ENCODE measurements around the gene FYN.
"Not testable (repeated sequence)": the region's sequence is repeated elsewhere in the genome, so short reads cannot be mapped to it uniquely, and the experiment has no call there.

FYN gene

DNA sequence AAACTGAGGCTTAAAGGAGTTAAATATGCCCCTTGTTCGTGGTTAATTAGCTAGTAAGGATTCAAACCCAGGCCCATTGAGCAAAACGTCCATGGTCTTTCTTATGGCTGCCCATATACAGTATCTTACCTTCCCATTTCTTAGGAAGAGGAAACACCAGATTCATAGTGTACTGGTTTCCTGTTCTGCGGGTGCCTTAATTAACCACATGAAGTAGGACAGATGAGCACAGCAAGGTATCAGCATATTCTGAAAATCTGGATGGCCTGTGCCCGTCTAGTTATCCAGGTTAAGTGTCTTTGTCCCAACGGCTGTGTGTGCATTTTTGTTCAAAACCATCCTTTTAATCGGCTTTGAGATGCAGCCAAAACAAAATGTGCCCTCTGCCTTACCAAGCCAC lies 174.1 kb downstream of the FYN start:
- no peak for DNase-seq (ENCODE audit: extremely low spot score, insufficient read length, low read depth)
- no peak for FAIRE-seq

GRCh38 chr6:111696814-111697213 lies 176.4 kb downstream of the FYN start:
- DNase-seq (ENCODE audit: extremely low spot score, insufficient read length, low read depth) (no peak), FAIRE-seq (no peak)

DNA sequence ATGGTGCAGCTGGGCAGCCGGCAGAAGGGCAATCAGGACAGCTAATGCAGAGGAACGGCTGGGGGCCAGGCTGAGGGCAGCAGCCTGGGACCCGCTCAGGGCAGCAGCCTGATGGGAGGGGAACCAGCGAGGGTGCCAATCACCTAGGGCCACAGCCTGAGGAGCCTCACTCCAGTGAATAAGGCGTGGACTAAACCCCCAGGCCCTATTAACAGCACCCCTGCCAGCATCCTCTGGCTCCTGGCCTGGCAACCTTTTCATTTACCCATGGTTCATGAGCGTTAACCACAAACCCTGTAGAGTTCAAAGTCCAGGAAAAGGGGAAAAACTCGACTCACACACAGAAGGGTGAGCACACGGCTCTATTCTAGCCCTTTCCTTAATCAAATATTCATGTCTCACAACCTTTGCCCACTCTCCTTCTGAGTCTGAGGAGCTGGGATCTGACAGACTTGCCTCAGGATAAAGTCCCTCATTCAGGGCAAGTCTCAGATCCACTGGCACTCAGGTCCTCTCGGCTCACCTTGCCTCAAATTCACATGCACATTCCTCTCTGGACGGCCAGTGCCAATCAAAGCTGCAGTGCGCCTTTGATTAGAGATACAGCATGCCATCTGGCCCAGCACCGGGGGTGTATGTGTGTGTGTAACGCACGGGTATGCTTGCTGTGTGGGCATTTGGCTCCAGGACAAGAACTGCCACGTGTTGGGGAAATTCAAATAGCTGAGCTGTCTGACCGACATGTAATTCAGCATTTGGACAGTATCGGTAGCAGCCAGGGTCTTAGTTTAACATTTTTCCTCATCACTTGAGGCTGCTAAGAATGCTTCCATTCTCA lies 180.7 kb downstream of the FYN start:
- FAIRE-seq = no peak
- no peak for DNase-seq (ENCODE audit: extremely low spot score, insufficient read length, low read depth)

GRCh38 chr6:111691345-111692225 lies 181.7 kb downstream of the FYN start:
- DNase-seq (ENCODE audit: extremely low spot score, insufficient read length, low read depth) (no peak), FAIRE-seq (no peak)

- FAIRE-seq (no peak), DNase-seq (ENCODE audit: extremely low spot score, insufficient read length, low read depth) (no peak)
Measured at GRCh38 chr6:111689946-111690345, 183.3 kb downstream of the FYN start.

GRCh38 chr6:111689419-111689818 lies 183.8 kb downstream of the FYN start:
- DNase-seq (ENCODE audit: extremely low spot score, insufficient read length, low read depth) (no peak), FAIRE-seq (no peak)

DNA sequence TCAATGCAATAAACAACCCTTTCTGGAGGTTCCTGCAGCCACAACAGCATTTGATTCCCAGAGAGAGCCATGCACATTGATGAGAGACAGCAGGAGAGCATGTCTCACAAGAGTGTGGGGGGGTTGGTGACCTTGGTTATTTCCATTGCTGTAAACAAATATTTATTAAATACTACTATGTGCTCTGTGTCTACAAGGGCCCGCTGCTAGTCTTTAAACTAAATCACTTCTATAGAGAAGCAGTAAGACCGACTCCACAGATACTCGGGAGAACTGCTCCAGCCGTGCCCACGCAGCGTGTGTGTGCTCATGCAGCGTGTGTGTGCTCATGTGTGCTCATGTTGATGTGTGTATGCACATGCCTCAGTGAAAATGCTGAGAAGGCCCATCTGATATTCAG lies 184.9 kb downstream of the FYN start:
- DNase-seq (ENCODE audit: extremely low spot score, insufficient read length, low read depth) (no peak), FAIRE-seq (no peak)

DNA sequence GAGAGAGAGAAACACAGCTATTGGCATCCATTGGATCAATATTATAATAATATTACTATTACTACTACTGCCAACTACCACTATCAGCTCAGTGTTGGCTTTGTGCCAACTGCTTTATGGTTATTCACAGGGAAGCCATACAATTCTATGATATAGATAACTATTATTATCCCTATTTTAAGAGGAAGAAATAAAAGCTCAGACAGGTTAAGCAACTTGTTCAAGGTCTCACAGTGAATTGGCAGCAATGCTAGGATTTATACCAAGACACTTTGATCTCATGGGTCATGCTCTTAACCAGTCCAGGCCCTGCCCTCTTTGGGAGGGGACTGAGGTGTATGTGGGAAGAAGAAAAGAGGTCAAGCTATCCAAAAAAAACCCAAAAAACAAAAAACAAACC lies 185.6 kb downstream of the FYN start:
- DNase-seq (ENCODE audit: extremely low spot score, insufficient read length, low read depth) (no peak), FAIRE-seq (no peak)

DNA sequence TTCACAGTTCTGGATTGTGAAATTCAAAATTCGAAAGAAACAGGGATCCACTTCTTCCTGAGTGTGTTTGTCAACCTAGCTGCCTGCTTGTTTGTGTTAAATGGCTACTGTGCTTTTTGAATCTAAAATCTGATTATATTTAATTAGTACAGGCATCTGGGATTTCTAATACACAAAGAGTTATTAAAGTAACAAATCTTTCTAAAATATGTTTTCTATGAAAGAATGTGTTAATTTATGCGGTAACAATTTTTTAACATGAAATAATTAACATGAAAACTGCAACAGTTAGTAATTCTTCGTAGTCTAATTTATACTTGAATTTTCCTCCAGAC lies 186.4 kb downstream of the FYN start:
- FAIRE-seq (no peak), DNase-seq (ENCODE audit: extremely low spot score, insufficient read length, low read depth) (no peak)

DNA sequence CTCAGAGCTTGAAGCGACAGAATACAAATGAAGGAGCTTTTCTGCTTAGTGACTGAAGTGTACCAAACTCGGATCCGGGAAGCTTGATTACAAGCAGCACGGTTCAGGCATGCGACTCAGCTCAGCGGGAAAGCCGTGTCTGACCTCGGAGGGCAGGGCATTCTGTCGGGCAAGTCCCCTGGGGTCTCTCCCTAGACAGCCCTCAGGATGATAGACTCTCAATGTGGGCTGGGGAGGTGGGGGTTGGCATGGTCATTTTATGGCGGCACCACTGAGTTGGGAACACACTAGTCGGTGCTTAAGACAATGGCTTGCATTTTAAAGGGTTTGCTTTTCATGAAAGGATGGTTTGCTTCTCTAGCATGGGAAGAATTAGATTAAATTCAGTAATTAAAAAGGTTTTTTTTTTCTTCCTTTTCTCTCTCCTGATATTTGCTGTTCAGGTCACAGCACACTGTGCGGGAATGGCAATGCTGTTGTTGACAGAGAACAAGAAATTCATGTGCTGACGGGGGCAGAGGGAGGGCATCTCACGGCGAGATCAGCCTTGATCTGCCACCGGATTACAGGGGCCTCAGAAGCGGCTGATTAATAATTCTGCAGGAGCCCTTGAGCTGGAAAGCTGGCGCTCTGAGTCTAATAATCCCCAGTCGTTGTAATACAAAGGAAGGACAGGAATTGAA lies 186.9 kb downstream of the FYN start:
- no peak for FAIRE-seq
- DNase-seq (ENCODE audit: extremely low spot score, insufficient read length, low read depth) = no peak

DNA sequence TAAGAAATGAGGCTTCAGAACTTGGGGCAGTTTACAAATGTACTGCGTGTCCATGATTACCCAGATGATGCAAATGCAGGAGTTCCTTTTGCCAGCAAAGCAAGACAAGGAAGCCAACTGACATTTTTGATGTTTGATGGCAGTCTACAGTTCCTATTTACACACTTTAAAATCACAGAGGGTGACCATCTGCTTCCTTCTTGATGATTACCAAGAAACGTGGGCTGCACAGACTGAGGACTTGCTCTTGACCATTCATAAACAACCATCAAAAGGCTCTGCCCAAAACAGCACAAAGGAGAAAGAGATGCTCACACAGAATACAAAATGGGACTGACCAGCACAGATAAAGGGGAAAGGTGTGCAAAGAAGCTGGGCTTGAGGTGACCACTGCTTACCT lies 187.7 kb downstream of the FYN start:
- FAIRE-seq = no peak
- DNase-seq (ENCODE audit: extremely low spot score, insufficient read length, low read depth) = no peak

- DNase-seq (ENCODE audit: extremely low spot score, insufficient read length, low read depth) = no peak
- no peak for FAIRE-seq
Measured at GRCh38 chr6:111685058-111685457, 188.2 kb downstream of the FYN start.

- DNase-seq (ENCODE audit: extremely low spot score, insufficient read length, low read depth) = no peak
- FAIRE-seq = no peak
Measured at GRCh38 chr6:111683749-111684267, 189.4 kb downstream of the FYN start.

DNA sequence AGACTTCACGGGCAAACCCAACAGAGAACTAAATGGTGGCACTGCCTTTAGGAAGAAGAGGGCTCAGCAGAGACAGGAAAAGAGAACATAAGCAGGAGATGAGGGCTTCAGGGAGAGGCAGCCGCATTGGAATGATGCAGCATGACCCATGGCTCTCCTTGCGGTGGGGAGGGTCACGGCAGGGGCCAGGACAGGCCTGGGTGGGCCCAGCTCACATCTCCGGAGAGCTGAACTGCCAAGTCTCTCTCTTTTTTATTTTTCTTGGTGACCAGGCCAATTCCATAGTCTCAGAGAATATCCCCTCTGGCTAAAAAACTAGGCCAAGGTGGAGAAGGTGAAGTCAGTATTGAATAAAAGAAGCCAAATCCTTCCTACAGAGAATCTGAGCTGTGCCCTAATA lies 190.1 kb downstream of the FYN start:
- no peak for DNase-seq (ENCODE audit: extremely low spot score, insufficient read length, low read depth)
- no peak for FAIRE-seq

DNA sequence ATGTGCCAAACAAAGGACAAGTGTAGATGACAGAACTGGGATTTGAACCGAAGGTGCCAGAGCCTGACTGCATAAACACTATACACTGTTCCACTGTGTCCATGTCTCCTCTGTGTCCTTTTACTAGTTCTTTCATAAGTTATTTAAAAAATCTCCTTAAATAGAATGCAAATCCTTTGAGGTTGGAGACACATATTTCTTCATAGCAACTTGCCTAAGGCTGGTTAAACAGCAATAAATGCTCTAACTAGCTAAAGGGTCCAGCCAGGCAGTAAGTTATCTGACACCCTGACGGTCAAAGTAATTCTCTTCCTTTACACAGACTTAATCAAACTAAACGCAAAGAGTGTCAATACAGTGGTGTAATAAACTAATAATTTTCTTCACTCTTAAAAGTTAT lies 191.4 kb downstream of the FYN start:
- FAIRE-seq (no peak), DNase-seq (ENCODE audit: extremely low spot score, insufficient read length, low read depth) (no peak)

- not testable (repeated sequence) for FAIRE-seq; DNase-seq (ENCODE audit: extremely low spot score, insufficient read length, low read depth)
Measured at GRCh38 chr6:111680811-111681609, 192.2 kb downstream of the FYN start.

- FAIRE-seq = no peak
Measured at GRCh38 chr6:111680015-111680712, 193.1 kb downstream of the FYN start.

DNA sequence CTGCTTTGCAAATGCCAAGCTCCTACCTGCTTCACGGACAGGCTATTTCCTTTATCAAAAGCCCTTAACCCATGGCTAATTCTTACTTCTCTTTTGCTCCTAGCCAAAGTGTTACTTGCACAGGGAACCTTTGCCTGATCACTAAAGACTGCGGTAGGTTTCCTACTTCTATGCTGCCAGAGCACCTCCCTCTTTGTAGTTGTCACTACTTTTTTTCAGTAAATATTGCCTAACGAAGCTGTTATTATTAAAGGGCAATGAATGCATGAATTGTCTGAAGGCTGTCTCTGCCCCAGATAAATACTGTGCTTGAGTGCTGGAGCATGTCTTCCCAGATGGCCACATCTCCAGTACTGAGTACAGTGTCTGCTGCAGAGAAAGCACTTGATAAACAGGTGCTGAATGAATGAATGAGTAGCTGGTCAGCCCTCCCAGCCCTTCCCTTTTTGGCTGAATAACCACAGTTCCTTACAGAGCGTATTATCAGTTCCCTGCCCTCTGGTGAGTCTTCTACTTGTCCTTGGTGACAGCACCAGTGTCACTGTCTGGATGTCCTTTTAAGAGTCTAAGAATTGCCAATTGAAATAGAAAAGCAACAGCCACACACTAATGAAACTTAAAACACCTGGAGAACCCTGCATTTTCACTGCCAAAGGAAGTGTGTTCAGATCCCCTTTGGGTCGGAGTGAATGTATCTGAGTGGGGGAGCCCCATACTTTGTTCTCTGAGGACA lies 194.0 kb downstream of the FYN start:
- DNase-seq (ENCODE audit: extremely low spot score, insufficient read length, low read depth) (no peak), FAIRE-seq (no peak)

More at GRCh38 chr6:111680015-111680712, 193.1 kb downstream of the FYN start:
- DNase-seq (ENCODE audit: extremely low spot score, insufficient read length, low read depth) = no peak
